Transverse colon (tissue), 1 donor: ENCODE measurements around the gene ZBTB43.

Experiments used
- EP300 ChIP-seq: sonication (generic); formaldehyde crosslinking; IDR thresholded peaks from one replicate; pipeline ENCODE4 v1.6.1; 2017; ENCODE audit warnings: antibody characterized with exemption, low read depth
- POLR2A ChIP-seq: fragments of 450-650 bp; IDR thresholded peaks from one replicate; pipeline ENCODE4 v1.6.1; 2016; ENCODE audit warnings: antibody characterized with exemption, mild to moderate bottlenecking, moderate library complexity

DNA sequence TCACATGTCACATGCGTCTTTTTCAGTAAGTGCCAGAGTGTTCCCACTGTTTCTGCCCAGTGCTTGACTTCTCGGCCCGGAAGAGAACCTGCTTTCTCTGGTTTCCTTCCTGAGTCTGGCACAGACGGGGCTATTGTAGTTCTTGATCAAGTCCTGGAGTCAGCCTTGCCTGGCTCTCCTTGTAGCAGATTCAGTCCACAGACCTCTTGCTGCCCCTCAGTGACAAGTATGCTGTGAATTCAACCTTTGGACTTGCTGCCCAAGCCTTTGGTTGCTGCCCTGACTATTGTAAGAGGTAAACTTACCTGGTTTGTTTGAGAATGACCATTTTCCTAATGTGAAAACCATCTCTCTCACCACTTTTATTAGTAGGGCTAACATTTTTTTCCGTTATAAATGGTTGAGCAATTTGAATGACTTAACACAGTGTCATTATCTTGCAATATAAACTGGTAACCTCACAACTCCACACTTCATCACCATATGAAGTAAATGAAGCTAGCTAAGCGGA, 80.3 kb downstream of the ZBTB43 start:
- TF ChIP-seq POLR2A, result no peak
- no peak for TF ChIP-seq EP300
